GM21515 (cell line): ENCODE data around the gene IGFBP3.

Source experiments
- ATAC-seq: cut with Tn5 transposase; IDR thresholded peaks from one replicate; pipeline ENCODE4 v1.9.1; 2021; ENCODE audit not compliant: unreplicated experiment

The IGFBP3 gene

DNA sequence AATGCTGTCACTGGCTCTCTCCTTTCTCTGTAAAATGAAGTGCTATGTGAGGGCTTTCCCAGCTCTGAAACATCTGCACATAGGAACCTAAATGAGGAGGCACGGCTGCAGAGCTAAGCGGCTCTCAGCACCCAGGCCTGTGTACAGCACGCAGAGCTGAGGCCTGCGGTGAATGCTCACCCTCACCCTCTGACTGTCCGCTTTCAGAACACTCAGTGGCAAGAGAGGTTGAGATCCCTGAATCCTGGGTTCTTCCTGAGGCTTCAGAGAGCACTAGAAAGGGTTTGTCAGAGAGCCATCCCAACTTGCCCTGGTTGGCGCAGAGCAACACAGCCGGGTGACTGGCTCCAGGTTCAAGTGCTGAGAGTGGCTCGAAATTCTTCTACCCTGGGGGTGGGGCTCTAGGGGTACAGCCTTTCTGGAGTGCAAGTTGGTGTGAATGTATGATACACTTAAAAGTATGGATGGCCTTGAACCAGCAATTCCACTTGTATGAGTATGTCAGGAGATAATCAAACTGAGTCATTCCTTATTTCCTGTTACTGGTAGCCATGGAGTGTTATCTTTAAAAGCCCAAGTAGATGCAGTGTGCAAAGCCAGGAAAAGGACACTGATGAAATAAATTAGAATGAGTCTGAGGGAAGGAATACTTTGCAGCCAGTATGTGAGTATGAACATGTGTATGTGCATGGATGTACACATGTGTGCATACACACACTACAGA is 46.5 kb downstream of the IGFBP3 start:
- no peak for ATAC-seq

- no peak for ATAC-seq
These were observed 47.7 kb downstream of the IGFBP3 start for GRCh38 chr7:45873355-45873754.

DNA sequence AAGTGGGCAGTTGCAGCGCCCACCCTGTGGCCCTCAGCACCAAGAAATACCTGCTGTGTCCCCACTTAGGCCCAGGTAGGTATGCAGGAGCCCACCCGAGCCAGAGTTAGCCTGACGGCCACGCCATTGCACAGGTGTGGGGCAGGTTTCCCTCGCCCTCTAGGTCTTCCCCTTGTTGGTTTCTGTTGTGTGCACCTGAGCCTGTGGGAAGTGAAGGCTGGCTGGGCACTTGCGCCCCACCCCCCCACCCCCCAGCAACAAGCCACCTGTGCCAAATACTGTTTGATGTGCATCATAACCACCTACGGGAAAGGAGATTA is 48.1 kb downstream of the IGFBP3 start, which contains the start of gene CCDC201:
Gene CCDC201 (minus strand): TSS at position 48 of the 320 bp plus-strand sequence. CDS start 75 bp downstream, outside the sequence.
- ATAC-seq = no peak

GRCh38 chr7:45872116-45873034 is 48.7 kb downstream of the IGFBP3 start:
- no peak for ATAC-seq

- no peak for ATAC-seq
These were observed 51.6 kb downstream of the IGFBP3 start for GRCh38 chr7:45869426-45869825.

- ATAC-seq = no peak
These were observed 53.6 kb downstream of the IGFBP3 start for GRCh38 chr7:45867471-45867870.

DNA sequence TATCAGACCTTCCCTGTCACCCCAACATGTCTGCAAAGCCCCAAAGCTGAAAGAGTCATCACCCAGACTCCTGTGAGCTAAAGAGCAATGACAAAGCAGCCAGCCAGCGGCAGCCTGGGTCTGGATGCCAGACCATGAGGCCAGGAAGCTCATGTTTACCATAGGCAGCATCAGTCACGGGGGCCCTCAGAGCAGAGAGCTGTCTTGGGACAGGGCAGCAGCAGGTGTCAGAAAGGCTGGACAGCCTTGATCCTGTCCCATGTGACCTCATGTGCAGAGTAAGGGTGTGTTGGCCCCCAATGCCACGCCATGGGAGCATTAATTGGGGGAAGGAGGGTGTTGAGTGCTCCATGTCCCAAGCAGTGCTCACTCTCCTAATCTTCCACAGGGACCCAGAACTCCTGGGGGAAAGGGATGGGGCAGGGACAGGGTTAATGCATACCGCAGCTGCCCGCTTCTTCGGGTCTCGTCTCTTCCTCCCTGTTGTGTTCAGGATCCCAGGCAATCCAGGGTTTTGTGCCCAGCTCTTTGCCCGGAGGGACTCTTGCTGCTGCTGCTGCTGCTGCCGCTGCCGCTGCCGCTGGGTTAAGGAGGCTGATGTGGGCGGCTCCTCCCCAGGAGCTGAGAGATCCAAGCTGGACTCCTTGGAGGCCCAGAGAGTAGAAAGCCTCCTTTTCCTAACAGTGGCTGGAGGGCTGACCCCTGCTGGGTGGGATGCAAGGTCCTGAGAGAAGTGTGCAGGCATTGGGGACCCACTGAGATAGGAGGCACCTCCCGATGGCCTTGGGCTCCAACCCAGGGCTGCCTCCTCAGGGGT is 55.3 kb downstream of the IGFBP3 start:
- ATAC-seq = no peak

DNA sequence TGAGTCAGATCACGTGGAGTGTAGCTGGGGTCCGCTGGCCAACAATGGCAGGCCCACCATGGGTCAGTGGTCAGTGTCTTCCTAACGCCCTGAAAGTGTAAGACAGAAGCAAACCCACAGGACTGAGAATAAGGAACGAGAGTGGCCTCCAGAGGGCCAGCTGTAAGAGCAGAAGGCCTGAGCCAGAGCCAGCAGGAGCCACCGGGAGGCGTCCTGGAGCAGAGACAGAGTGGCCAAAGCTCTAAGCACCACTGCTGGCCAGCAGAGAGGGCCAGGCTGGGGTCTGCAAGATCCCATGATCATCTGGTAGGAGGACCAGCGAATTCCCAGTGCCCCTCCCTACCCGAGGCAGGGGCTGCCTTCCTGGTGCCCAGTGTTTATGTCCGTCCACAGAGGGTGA is 57.4 kb downstream of the IGFBP3 start:
- ATAC-seq = no peak
